ENCODE data around the gene IRAK3.

Gene IRAK3

GRCh38 chr12:66188584-66189485, at the start of gene IRAK3:
TSS of gene IRAK3 (plus strand) at chr12:66189214. CDS start at chr12:66189300, 86 bp downstream.
- peak; percentile 40 for DNase-seq (ENCODE audit: low spot score)

GRCh38 chr12:66139328-66139727, 49.7 kb upstream of the IRAK3 start:
- DNase-seq (ENCODE audit: low spot score), result no peak

- no peak for DNase-seq (ENCODE audit: low spot score)
Measured at GRCh38 chr12:66140731-66141130, 48.3 kb upstream of the IRAK3 start.

- DNase-seq (ENCODE audit: low spot score), result no peak
Measured at GRCh38 chr12:66141299-66141698, 47.7 kb upstream of the IRAK3 start.

GRCh38 chr12:66142826-66143225, 46.2 kb upstream of the IRAK3 start:
- no peak for DNase-seq (ENCODE audit: low spot score)

GRCh38 chr12:66143868-66144267, 45.1 kb upstream of the IRAK3 start:
- no peak for DNase-seq (ENCODE audit: low spot score)

- DNase-seq (ENCODE audit: low spot score), result peak; percentile 38
Measured at GRCh38 chr12:66144791-66145754, 43.9 kb upstream of the IRAK3 start.

GRCh38 chr12:66149702-66150398, 39.2 kb upstream of the IRAK3 start:
- DNase-seq (ENCODE audit: low spot score), result no peak

GRCh38 chr12:66152732-66153131, 36.3 kb upstream of the IRAK3 start:
- no peak for DNase-seq (ENCODE audit: low spot score)

GRCh38 chr12:66154776-66155175, 34.2 kb upstream of the IRAK3 start:
- no peak for DNase-seq (ENCODE audit: low spot score)

- no peak for DNase-seq (ENCODE audit: low spot score)
Measured at GRCh38 chr12:66156654-66157053, 32.4 kb upstream of the IRAK3 start.

- no peak for DNase-seq (ENCODE audit: low spot score)
Measured at GRCh38 chr12:66159123-66159522, 29.9 kb upstream of the IRAK3 start.

- DNase-seq (ENCODE audit: low spot score), result no peak
Measured at GRCh38 chr12:66160704-66161103, 28.3 kb upstream of the IRAK3 start.

GRCh38 chr12:66162701-66163100, 26.3 kb upstream of the IRAK3 start:
- DNase-seq (ENCODE audit: low spot score), result no peak

GRCh38 chr12:66163289-66163688, 25.7 kb upstream of the IRAK3 start:
- no peak for DNase-seq (ENCODE audit: low spot score)

GRCh38 chr12:66164349-66164821, 24.6 kb upstream of the IRAK3 start:
- no peak for DNase-seq (ENCODE audit: low spot score)

GRCh38 chr12:66165141-66165540, 23.9 kb upstream of the IRAK3 start:
- no peak for DNase-seq (ENCODE audit: low spot score)

GRCh38 chr12:66166561-66166960, 22.5 kb upstream of the IRAK3 start:
- no peak for DNase-seq (ENCODE audit: low spot score)

GRCh38 chr12:66168410-66168809, 20.6 kb upstream of the IRAK3 start:
- DNase-seq (ENCODE audit: low spot score), result no peak

GRCh38 chr12:66169221-66170170, 19.5 kb upstream of the IRAK3 start, which contains the start of gene TMBIM4:
TSS of gene TMBIM4 (minus strand) at chr12:66169996. CDS start at chr12:66169951, 45 bp downstream.
- peak; percentile 89 for DNase-seq (ENCODE audit: low spot score)

GRCh38 chr12:66170606-66171005, 18.4 kb upstream of the IRAK3 start:
- DNase-seq (ENCODE audit: low spot score), result no peak

Measured in hepatic stellate cell (primary cell).